Upper lobe of left lung (tissue), 6 donors: ENCODE results near the gene TSPEAR. TPM values are rescaled to one million over a fixed set of nuclear protein-coding genes. Genes with fewer than 3 reads are reported as not detected.
A peak's percentile ranks its signal among the peaks of the same experiment; 100 is the strongest.

Source experiments
- ATAC-seq, 2 donors: fragments of 200-7000 bp; cut with Tn5 transposase; one replicate each; pipeline ENCODE4 v1.9.1; 2022; ENCODE audit warnings: mild to moderate bottlenecking in 2 of 2, moderate library complexity in 2 of 2; ENCODE audit not compliant: low FRiP score in 2 of 2
- DNase-seq, 2 donors: peaks; one replicate each; pipeline ENCODE4 v3.0.0-alpha.2; 2019 to 2020
- H3K27ac ChIP-seq, 4 donors: fragments of 200-600 bp; sonication (generic); one replicate each; pipeline ENCODE4 v1.5.1; 2016 to 2019
- H3K27me3 ChIP-seq, 4 donors: fragments of 200-600 bp; sonication (generic); one replicate each; pipeline ENCODE4 v1.5.1; 2017 to 2019
- H3K36me3 ChIP-seq, 4 donors: fragments of 200-600 bp; sonication (generic); one replicate each; pipeline ENCODE4 v1.5.1; 2016 to 2019
- H3K4me1 ChIP-seq, 4 donors: fragments of 200-600 bp; sonication (generic); one replicate each; pipeline ENCODE4 v1.5.1; 2018 to 2019
- H3K4me3 ChIP-seq, 4 donors: fragments of 200-600 bp; sonication (generic); one replicate each; pipeline ENCODE4 v1.5.1; 2017 to 2019; ENCODE audit warnings: mild to moderate bottlenecking in 2 of 4, moderate library complexity in 1 of 4
- H3K9me3 ChIP-seq, 4 donors: fragments of 200-600 bp; sonication (generic); one replicate each; pipeline ENCODE4 v1.5.1; 2018 to 2019
- CTCF ChIP-seq, 6 experiments: fragments of 450-650 bp in 4 of 6; fragments of 200-600 bp in 2 of 6; sonication (generic) in 2 of 6; IDR thresholded peaks; one replicate each; pipeline ENCODE4 v1.5.1; 2016 to 2019; ENCODE audit warnings: antibody characterized with exemption in 6 of 6
- EP300 ChIP-seq, 4 donors: sonication (generic); formaldehyde crosslinking; IDR thresholded peaks; one replicate each; pipeline ENCODE4 v1.5.1; 2017; ENCODE audit warnings: antibody characterized with exemption in 4 of 4, control low read depth in 2 of 4
- POLR2A ChIP-seq, 4 donors: fragments of 450-650 bp; IDR thresholded peaks; one replicate each; pipeline ENCODE4 v1.5.1; 2016 to 2017; ENCODE audit warnings: antibody characterized with exemption in 4 of 4, mild to moderate bottlenecking in 2 of 4
- POLR2AphosphoS5 ChIP-seq, 2 donors: sonication (generic); formaldehyde crosslinking; IDR thresholded peaks; one replicate each; pipeline ENCODE4 v1.5.1; 2017; ENCODE audit warnings: antibody characterized with exemption in 2 of 2
- WGBS, 2 donors: methylation state at CpG; one replicate each; pipeline ENCODE4 v1.1.5; 2017 to 2018; 5-methylcytosine and 5-hydroxymethylcytosine counted together
- total RNA-seq, 6 donors: library from RNA; depleted of rRNA in 4 of 6; stranded (reverse); fragments of >200 nt in 4 of 6; gene quantifications; one replicate each; pipeline versions ENCODE4 v1.1.0 to v1.2.1, GENCODE V29; 2016 to 2021
- donor health status: DM: no; HTN: no; CAD: no; lungs with moderate emphysema.
- donor health status: DM: no; HTN: yes; CAD: no; lungs with severe emphysema.

TSPEAR gene
- total RNA-seq, 6 donors from 2014 or later: 0.14 to 0.17 TPM; not detected in 4

- Histone ChIP-seq H3K4me1 (peaks cover 0 to 11% (median 0%) of the 10 kb centered on the region in 4 donors), H3K27ac (no peak overlapping the region), H3K36me3 (no peaks in the 10 kb centered on the region), H3K9me3 (peaks cover 0 to 7% (median 0%) of the 10 kb centered on the region in 4 donors), H3K4me3 (no peak overlapping the region), H3K27me3 (peaks cover 0 to 31% (median 14%) of the 10 kb centered on the region in 4 donors)
- no peak for TF ChIP-seq POLR2AphosphoS5 (IDR thresholded peaks at IDR 0.05)
- TF ChIP-seq CTCF (IDR thresholded peaks at IDR 0.05): no peak
- TF ChIP-seq EP300 (IDR thresholded peaks at IDR 0.05): no peak
- no peak for TF ChIP-seq POLR2A (IDR thresholded peaks at IDR 0.05)
- WGBS, 2 donors: 45 to 63% methylated on average over 13 to 16 of the region's 16 CpGs
- DNase-seq (no peak), ATAC-seq (no peak)
These were observed 8.2 kb downstream of the TSPEAR start for GRCh38 chr21:44702973-44703730.

- Histone ChIP-seq H3K27ac (no peak overlapping the region), H3K36me3 (no peaks in the 10 kb centered on the region), H3K4me1 (peaks cover 0 to 8% (median 0%) of the 10 kb centered on the region in 4 donors), H3K4me3 (no peak overlapping the region), H3K27me3 (peaks cover 0 to 28% (median 12%) of the 10 kb centered on the region in 4 donors), H3K9me3 (peaks cover 0 to 7% (median 0%) of the 10 kb centered on the region in 4 donors)
- ATAC-seq (peak in 1 of 2 donors; percentile 24), DNase-seq (peak in 1 of 2 donors; percentile 73)
- 72 to 76% methylated on average over 12 to 14 of the region's 22 CpGs for WGBS, 2 donors
- TF ChIP-seq POLR2AphosphoS5 (IDR thresholded peaks at IDR 0.05) (no peak), POLR2A (IDR thresholded peaks at IDR 0.05) (no peak), EP300 (IDR thresholded peaks at IDR 0.05) (no peak), CTCF (IDR thresholded peaks at IDR 0.05) (no peak)
These were observed 9.0 kb downstream of the TSPEAR start for GRCh38 chr21:44702111-44702972.

GRCh38 chr21:44701541-44701940 is 9.8 kb downstream of the TSPEAR start:
- Histone ChIP-seq H3K27me3 (peaks cover 0 to 21% (median 6%) of the 10 kb centered on the region in 4 donors), H3K36me3 (no peaks in the 10 kb centered on the region), H3K4me3 (no peak overlapping the region), H3K4me1 (no peaks in the 10 kb centered on the region), H3K27ac (no peak overlapping the region), H3K9me3 (peaks cover 0 to 7% (median 0%) of the 10 kb centered on the region in 4 donors)
- DNase-seq: no peak
- WGBS, 2 donors: 38 to 48% methylated on average over 8 to 12 of the region's 12 CpGs
- no peak for TF ChIP-seq CTCF (IDR thresholded peaks at IDR 0.05)
- TF ChIP-seq POLR2AphosphoS5 (IDR thresholded peaks at IDR 0.05): no peak
- TF ChIP-seq EP300 (IDR thresholded peaks at IDR 0.05): no peak
- TF ChIP-seq POLR2A (IDR thresholded peaks at IDR 0.05): no peak
- ATAC-seq: no peak

GRCh38 chr21:44701023-44701400 is 10.4 kb downstream of the TSPEAR start:
- ATAC-seq (no peak), DNase-seq (no peak)
- no peak overlapping the region for H3K4me3 ChIP-seq
- no peaks in the 10 kb centered on the region for H3K36me3 ChIP-seq
- H3K4me1 ChIP-seq: no peaks in the 10 kb centered on the region
- WGBS, 2 donors: 82% methylated on average over 14 of the region's 14 CpGs
- no peak overlapping the region for H3K27ac ChIP-seq
- H3K9me3 ChIP-seq: peaks cover 0 to 1% (median 0%) of the 10 kb centered on the region in 4 donors
- TF ChIP-seq POLR2AphosphoS5 (IDR thresholded peaks at IDR 0.05) (no peak), POLR2A (IDR thresholded peaks at IDR 0.05) (no peak), CTCF (IDR thresholded peaks at IDR 0.05) (no peak)
- H3K27me3 ChIP-seq: peaks cover 0 to 15% (median 3%) of the 10 kb centered on the region in 4 donors
